OCI-LY7 (cell line): ENCODE results near the gene ACBD6.

Experiments used
- CTCF ChIP-seq: fragments of 200-600 bp; sonication (generic); conservative IDR thresholded peaks from 2 replicates; pipeline ENCODE4 v1.5.1; 2014; ENCODE audit warnings: mild to moderate bottlenecking, antibody characterized with exemption, low read length, moderate library complexity, mixed read lengths
- EZH2phosphoT487 ChIP-seq: fragments of 200-600 bp; sonication (generic); IDR thresholded peaks from 2 replicates; pipeline ENCODE4 v1.6.1; 2018; ENCODE audit warnings: low read depth, borderline replicate concordance, mild to moderate bottlenecking, mixed run types, antibody characterized with exemption, low read length, moderate library complexity, mixed read lengths

- TF ChIP-seq CTCF: no peak
- no peak for TF ChIP-seq EZH2phosphoT487
Measured at GRCh38 chr1:180246579-180246978, 255.8 kb downstream of the ACBD6 start.
